ENCODE data around the gene PPP2R3A. TPM values are rescaled to one million over a fixed set of nuclear protein-coding genes. Genes with fewer than 3 reads are reported as not detected.
A peak's percentile ranks its signal among the peaks of the same experiment; 100 is the strongest.

Gene PPP2R3A
- total and polyA plus RNA-seq, 2 experiments from 2014 or later, result 18.3 to 43.9 TPM

DNA sequence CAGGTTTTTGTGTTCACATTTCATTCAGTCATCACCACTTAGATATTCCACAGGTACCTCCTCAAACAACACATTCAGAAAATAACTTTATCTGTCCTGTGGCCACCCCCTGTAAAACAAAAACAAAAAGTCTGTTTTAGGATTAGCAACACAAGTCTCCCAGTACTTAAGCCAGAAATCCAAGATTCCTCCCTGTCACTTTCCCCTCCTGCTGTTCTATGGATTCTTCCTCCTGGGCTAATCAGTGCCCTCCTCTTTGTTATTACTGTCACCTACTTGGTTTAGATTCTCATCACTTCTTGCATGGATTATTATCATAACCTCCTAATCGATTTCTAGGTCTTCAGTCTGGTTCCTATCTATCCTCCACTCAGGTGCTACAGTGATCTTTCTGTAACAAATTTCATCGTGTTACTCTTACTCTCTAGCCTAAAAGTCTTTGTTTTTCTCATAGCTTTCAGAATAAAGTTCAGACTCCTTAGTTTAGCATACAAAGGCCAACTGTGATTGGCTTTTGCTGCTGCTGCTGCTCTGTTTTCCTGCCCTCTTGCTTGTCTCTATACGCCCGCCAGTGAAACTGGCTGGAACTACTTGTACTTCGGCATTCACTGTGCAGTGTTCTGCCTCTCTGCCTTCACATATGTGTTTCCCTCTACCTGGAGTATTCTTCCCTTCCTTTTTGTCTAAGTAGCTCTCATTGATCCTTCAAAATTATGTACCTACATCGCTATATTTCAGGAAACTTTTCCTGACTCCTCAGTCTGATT lies 32.2 kb downstream of the PPP2R3A start:
- no peak for DNase-seq (ENCODE audit: low read depth in 1 of 2, low spot score in 1 of 2)
- H3K27ac ChIP-seq, result peak overlapping the region; percentile 20
- no peaks in the 10 kb centered on the region for H3K36me3 ChIP-seq
- no peak overlapping the region for H3K4me3 ChIP-seq
- no peaks in the 10 kb centered on the region for H3K4me1 ChIP-seq (ENCODE audit: low read depth)
- no peaks in the 10 kb centered on the region for H3K9me3 ChIP-seq (ENCODE audit: low read depth)
- H3K27me3 ChIP-seq, result no peaks in the 10 kb centered on the region
- TF ChIP-seq, protein P1, sequence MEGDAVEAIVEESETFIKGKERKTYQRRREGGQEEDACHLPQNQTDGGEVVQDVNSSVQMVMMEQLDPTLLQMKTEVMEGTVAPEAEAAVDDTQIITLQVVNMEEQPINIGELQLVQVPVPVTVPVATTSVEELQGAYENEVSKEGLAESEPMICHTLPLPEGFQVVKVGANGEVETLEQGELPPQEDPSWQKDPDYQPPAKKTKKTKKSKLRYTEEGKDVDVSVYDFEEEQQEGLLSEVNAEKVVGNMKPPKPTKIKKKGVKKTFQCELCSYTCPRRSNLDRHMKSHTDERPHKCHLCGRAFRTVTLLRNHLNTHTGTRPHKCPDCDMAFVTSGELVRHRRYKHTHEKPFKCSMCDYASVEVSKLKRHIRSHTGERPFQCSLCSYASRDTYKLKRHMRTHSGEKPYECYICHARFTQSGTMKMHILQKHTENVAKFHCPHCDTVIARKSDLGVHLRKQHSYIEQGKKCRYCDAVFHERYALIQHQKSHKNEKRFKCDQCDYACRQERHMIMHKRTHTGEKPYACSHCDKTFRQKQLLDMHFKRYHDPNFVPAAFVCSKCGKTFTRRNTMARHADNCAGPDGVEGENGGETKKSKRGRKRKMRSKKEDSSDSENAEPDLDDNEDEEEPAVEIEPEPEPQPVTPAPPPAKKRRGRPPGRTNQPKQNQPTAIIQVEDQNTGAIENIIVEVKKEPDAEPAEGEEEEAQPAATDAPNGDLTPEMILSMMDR (IDR thresholded peaks at IDR 0.05; ENCODE audit: low read depth, low read length), result no peak

DNA sequence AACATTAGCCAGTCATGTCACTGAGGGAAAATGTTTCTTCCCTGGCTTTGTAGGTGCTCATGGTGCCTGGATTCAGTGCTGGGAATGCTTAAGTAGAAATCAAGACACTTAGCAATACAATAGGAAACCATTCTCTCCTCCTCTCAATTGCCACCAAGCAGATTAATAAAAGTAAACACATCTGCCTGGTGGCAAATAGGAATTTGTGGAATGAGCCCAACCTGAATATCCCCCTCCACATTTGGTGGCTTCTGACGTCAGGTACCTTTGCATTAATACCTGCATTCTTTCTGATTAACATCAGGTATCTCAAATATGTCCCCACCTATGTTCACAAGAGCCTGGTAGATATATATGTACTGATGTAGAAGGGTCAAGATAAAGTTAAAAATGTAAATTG lies 42.7 kb downstream of the PPP2R3A start:
- Histone ChIP-seq H3K27ac (no peak overlapping the region), H3K4me3 (no peak overlapping the region), H3K9me3 (ENCODE audit: low read depth) (no peaks in the 10 kb centered on the region), H3K27me3 (no peaks in the 10 kb centered on the region), H3K4me1 (ENCODE audit: low read depth) (no peaks in the 10 kb centered on the region), H3K36me3 (peaks cover 2% of the 10 kb centered on the region)
- DNase-seq (ENCODE audit: low read depth in 1 of 2, low spot score in 1 of 2), result no peak
- TF ChIP-seq, protein P1 (IDR thresholded peaks at IDR 0.05; ENCODE audit: low read depth, low read length), result no peak

DNA sequence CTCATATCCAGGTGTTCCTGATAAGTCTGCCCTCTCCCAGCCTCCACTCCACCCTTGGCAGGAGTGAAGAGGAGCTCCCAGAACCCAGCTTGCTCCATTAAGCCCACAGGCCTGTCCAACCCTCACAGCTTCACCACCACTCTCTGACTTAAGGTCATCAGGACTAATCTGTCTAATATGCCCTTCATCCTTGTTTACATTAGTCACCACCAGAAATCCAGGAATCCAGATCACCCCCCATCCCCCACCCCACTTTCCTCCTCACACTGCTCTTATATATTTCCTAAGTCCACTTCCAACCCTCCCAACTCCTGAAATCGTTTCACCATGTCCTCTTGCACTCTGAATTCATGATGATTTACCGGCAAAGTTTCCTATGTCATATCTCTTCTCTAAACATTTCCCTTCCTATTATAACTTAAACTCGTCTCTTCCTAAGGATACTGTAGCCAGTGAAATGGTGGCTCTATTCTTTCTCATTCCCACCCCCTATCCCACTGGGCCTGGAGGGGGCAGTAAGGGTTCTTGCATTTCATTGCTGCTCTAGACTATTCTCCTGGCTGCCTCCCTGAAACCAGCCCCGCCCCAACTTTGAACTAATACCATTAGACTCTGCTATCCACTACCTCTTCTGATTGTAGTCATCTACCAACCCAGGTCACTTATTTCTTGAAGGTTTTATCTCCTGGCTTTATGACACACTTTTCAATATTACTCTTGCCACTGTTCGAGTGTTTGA lies 43.4 kb downstream of the PPP2R3A start:
- Histone ChIP-seq H3K27ac (no peak overlapping the region), H3K4me1 (ENCODE audit: low read depth) (no peaks in the 10 kb centered on the region), H3K4me3 (no peak overlapping the region), H3K36me3 (peaks cover 2% of the 10 kb centered on the region), H3K9me3 (ENCODE audit: low read depth) (no peaks in the 10 kb centered on the region), H3K27me3 (no peaks in the 10 kb centered on the region)
- no peak for DNase-seq (ENCODE audit: low read depth in 1 of 2, low spot score in 1 of 2)
- TF ChIP-seq, protein P1 (IDR thresholded peaks at IDR 0.05; ENCODE audit: low read depth, low read length), result no peak

DNA sequence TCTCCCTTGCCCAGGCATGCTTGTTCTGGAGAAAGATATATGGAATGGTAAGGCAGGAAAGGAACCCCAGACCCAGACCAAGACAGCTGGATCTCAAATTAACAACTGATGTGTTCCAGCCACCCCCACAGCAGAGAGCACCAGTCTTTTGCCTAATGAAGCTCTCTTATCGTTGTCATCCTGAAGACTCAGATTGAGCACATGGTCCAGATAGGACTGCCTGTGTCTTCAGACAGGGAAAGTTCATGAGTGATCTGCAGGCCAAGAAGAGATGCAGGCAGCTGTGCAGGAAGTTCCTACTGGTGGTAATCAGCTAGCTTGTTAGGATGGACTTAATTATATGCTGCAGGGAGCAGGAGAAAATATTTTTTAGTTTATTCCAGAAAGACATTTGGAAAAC lies 53.3 kb downstream of the PPP2R3A start:
- H3K4me1 ChIP-seq (ENCODE audit: low read depth), result peaks cover 55% of the 10 kb centered on the region
- H3K9me3 ChIP-seq (ENCODE audit: low read depth), result no peaks in the 10 kb centered on the region
- no peaks in the 10 kb centered on the region for H3K27me3 ChIP-seq
- peak overlapping the region; percentile 87 for H3K27ac ChIP-seq
- TF ChIP-seq, protein P1 (IDR thresholded peaks at IDR 0.05; ENCODE audit: low read depth, low read length), result no peak
- H3K36me3 ChIP-seq, result no peaks in the 10 kb centered on the region
- no peak overlapping the region for H3K4me3 ChIP-seq
- DNase-seq (ENCODE audit: low read depth in 1 of 2, low spot score in 1 of 2), result no peak

GRCh38 chr3:136021803-136022202 lies 56.3 kb downstream of the PPP2R3A start:
- Histone ChIP-seq H3K36me3 (no peaks in the 10 kb centered on the region), H3K4me3 (no peak overlapping the region), H3K9me3 (ENCODE audit: low read depth) (no peaks in the 10 kb centered on the region), H3K4me1 (ENCODE audit: low read depth) (peaks cover 64% of the 10 kb centered on the region), H3K27ac (peak overlapping the region; percentile 94), H3K27me3 (no peaks in the 10 kb centered on the region)
- TF ChIP-seq, protein P1 (IDR thresholded peaks at IDR 0.05; ENCODE audit: low read depth, low read length), result no peak
- no peak for DNase-seq (ENCODE audit: low read depth in 1 of 2, low spot score in 1 of 2)
